Head of caudate nucleus (tissue), 42 donors: ENCODE results near the gene SNCB.

Source experiments
- DNase-seq, 42 donors: peaks; one replicate each; pipeline versions ENCODE4 v3.0.0 to v3.0.0-alpha.2; 2020 to 2021; ENCODE audit warnings: mixed read lengths in 7 of 42
- intact Hi-C: fragments of 100-400 bp; cut with DNase I; formaldehyde crosslinking; loops from one replicate; pipeline ENCODE4 v1.15.0; 2022

The SNCB gene

DNA sequence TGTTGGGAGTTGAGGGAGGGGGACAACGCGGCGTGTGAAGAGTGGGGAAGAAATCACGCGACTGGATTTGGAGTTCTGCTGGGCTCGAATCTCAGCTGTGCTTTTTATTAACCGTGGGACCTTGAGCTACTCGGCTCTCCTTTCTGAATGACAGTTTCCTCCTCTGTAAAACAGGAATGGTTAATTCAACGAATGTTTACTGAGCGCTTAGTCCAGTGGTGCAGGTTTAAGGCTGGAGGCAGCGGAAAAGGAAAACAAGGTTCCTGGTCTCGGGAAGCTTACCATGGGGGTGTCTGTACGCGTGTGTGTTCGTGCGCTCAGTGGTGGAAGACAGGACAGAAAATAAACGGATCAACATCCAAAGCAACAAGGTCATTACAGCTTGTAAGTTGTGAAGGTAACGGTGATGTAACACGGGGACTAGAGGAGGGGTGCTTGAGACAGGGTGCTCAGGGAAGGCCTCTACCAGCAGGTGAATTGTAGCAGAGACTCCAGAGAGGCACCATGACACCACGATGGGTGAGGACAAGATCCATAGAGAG lies 418 bp upstream of the SNCB start:
- intact Hi-C loops: no loop called here
- DNase-seq: no peak

DNA sequence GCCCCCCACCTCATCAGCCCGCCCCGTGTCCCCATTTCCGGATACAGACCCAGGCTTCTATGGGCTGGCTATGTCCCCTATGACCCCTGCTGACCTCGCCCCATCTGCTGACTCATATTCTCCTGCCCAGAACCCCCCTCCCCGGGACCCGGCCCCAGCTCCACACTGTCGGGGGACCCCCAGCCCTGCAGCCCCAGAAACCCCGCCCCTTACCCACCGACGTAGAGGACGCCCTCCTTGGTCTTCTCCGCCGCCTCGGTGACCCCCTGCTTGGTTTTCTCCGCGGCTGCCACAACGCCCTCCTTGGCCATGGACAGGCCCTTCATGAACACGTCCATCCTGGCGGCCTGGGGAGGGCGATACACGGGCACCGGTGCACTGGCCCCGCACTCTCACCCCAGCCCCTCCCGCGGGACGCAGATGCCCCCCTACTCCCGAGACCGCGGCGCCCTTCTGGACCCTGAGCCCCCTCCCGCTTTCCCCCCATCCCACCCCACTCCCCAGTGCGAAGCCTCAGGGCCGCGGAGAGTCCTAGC lies 949 bp downstream of the SNCB start:
- intact Hi-C loops: no loop called here

DNA sequence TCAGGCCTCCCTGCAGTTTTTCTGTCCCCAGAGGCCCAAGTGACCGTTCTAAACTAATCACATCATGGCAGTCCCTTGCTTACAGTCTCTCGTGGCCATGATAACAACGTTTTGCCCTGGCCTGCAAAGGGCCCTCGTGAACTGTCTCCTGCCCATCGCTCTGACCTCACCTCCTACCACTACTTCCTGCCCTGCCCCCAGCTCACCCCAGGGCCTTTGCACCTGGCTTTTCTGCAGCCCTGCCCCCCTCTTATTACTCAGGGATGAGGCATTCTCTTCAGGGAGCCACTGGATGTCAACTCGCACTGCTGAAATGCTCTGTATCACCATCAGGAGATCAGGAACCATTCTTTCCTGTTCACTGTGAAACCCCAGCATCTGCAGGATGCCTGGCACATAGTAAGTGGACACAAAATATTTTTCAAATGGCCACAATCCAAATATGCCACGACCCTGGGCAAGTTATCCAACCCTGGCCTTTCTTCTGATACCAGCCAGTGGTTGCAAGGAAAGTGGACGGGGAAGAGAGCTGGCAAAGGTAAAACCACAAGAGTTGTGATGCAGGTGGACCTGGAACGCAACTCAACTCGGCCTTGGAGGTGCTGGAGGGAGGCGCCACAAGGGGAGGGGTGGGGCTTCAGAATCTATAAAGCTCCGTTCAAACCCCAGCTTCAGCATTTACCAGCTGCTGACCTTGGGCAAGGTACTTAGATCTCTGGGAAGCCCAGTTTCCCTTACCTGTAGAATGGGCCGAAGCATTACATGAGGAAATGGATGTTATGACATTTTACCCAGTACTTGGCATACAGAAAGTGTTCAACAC lies 1.7 kb downstream of the SNCB start:
- intact Hi-C loops: no loop called here
- no peak for DNase-seq

More for the DNA sequence above, 949 bp downstream of the SNCB start:
- DNase-seq: no peak

DNA sequence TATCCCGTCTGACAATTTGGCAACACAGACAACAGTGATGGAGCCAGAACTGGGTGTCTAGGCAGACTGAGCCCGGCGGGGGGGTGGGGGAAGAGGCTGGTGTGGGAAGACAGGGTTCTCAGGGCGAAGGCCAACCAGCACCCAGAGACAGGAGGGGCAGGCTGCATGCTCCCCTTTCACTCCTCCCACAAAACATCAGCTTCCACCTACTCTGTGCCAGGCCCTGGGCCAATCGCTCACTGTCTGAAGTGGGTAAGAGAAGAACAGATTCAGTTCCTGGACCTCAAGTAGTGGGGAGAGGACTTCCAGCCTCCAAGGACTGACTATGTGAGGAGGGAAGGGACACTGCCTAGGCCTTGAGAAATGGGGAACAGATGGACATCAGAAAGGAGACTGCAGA lies 2.8 kb downstream of the SNCB start:
- DNase-seq: no peak
- intact Hi-C loops: no loop called here

DNA sequence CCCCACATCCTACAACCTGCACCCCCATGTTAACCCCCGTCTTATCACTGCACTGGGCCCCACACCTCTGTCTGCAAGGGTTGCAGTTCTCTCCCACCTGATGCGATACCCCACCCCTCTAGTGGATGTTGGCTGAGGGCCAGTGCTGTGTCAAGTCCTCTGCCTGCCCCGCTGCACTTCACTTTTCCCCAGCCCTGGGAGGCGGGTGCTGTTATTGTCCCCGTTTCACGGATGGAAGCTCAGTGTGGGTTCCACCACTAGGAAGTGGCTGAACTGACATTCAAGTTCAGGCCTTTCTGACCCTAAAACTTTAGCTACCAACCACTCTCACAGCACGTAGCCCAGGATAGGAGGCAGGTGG lies 3.5 kb downstream of the SNCB start:
- intact Hi-C loops: no loop called here

DNA sequence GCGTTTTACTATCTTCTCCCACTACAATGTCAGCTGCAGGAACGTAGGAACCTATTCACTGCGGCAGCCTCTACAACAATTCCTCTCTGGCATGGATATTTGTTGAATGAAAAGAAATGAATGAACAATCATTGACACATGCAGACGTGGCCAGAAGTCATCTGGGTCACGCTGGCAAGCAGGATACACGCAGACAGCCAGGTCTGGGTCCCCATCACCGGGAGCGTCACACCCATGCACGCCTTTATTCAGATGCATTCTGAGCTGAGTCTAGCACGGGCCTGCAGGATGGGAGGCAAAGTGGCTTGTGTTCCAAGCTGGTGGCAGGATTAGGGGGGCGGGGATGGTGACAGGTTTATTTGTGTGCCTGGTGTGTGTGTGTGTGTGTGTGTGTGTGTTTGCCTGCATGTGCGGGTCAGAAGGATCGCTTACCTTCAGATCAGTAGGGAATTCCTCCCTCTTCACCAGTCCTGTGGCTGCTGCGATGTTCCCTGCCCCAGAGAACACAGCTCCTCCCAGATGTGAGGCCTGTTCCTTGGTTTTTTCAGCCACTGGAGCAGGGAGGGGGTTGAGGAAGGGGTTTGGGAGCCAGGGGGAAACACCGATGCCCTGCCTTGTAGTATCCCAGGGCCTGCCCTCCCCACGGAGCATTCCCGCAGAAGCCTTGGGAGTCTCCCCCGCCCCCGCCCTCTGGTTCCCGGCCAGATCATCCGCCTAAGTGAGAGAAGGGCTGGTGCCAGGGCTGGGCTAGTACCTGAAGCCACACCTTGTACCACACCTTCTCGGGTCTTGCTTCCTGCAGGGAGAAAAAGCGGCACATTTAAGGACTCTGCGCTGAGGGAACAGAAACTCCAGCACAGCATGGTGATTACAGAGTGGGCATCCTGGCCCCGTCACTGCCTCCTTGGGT lies 4.1 kb downstream of the SNCB start:
- intact Hi-C loops: no loop called here
- DNase-seq: no peak

More for the DNA sequence above, 3.5 kb downstream of the SNCB start:
- DNase-seq: no peak

DNA sequence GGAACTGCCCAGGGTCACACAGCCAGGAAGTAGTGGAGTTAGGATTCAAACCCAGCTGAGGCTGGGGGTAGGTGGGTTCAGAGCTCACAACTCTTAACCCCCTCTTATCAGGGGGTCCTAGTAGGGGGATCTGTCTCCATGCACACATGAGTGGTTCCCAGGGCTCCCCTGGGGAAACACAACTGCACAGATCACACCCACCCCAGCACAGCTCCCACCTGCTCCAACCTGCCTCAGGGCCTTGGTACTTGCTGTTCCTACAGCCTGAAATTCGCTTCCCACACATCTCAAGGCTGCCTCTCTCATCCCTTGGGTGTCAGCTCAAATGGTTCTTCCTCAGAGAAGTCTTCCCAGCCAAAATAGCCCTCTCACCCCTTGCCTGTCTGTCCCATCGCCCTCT lies 4.8 kb downstream of the SNCB start:
- intact Hi-C loops: no loop called here
- DNase-seq: no peak

DNA sequence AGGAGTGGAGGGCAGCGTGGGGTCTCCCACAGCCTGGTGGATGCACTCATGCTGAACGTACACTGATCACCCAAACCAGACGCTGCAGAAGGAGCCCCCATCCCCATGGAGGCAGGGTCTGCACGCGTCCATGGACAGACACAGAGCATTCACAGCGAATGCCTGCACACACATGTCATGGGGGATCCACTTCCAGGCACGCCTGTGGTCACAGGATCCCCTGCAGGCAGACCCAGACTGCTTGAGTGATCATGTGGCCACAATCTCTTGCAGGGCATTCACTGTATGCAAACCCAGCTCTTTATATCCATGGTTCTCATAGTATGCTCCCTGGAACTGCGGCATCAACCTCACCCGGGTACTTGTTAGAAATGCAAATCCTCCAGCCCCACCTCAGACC lies 5.4 kb downstream of the SNCB start:
- intact Hi-C loops: no loop called here
- no peak for DNase-seq

DNA sequence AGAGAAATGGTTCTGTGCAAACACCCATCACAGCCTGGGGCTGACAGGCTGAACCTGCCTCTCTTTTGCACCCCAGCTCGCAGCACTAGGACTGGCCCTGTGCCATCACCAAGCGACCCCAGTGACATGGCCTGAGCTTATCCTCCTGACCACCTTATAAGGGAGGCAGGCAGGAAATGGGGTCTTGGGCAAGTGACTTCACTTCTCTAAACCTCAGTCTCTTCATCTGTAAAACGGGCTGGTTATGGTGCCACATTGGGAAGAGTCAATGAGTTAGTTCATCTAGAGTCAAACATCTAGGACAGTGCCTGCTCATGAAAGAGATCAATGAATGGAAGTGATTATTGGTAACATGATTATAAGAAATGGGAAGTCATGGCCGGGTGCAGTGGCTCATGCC lies 6.2 kb downstream of the SNCB start:
- no peak for DNase-seq
- intact Hi-C loops: no loop called here

DNA sequence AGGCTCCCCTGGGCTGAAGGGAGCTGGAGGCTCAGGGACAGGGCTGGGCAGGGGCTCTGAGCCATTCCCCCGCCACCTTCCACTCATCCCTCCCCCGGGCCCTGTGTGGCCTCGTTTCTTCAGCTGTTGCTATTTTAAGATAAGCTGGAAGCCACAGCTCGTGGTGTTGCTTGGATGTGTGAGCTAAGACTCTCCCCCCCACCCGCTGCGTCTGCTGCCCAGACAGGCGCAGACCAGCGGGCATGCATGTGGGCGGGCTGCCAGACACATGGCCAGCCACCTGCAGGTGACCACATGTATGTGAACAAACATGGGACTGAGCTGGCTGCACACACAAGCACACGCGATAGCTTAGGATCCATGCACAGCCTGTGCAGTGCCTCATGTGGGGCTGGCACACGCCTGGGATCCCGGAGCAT lies 8.7 kb downstream of the SNCB start:
- peak in 33 of 42 donors; percentile 21 to 77 (median 53) for DNase-seq

DNA sequence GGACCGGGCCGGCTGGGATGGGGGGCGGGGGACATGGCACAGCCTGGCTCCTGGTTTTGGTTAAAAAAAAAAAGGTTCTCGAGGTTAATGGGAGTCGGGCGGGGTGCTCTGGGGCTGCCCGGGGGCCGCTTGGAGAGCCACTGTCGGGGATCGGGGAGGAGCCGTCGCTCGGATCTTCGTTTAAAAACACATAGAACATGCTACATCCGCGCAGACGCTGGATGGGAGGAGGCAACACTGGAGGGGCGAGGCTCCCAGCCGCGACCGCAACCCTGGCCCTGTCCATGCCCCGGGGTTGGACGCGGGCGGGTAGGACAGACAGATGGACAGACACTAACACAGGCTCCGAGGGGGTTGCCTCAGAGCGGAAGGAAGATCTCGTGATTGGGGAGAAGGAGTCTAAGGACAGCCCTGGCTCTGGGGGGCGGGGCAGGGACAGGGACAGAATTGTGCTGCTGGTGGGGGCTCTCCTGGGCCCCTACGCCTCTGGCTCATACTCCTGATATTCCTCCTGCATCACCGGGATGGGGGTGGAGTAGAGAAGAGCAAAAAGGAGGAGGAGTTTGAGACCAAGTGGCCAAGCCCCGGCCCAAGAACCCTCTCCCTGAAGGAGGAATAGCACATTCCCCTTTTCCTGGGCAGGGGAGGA lies 9.9 kb downstream of the SNCB start:
- intact Hi-C loops: no loop called here
- no peak for DNase-seq

More for the DNA sequence above, 8.7 kb downstream of the SNCB start:
- intact Hi-C loops: no loop called here

DNA sequence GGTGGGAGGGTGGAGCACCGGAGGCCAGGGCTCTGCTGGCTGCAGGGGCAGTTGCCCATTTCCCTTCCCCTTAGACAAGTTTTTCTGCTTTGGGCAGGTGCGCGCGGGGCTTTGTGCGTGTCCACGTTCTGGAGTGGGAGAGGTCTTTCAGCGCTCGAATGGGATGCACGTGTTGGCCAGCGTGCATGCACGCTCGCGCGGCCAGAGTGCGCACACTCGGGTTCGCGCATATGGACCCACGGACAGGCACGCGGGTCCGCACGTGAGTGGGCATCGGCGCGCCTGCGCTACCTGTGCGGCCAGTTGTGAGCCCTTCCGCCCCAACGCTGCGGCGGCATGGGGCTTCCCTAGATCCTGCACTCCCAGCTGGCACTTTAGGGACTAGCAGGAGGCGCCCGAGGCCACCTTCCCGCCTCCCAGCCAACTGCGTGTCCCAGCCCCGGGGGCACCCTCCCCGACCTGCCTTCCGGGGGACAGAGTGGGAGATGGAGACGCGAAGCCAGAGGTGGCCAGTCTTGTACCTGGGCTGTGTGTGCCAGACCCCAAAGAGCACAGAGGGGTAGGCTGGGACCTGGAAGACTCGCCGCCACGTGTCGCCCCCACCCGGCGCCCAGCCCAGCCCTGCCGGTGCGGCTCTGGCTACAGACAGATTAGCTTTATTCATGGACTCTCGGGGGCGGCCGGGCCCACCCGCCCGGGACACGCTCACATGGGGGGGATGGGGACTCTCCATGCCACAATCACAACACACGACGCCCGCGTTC lies 10.6 kb downstream of the SNCB start:
- DNase-seq: no peak
- intact Hi-C loops: no loop called here

DNA sequence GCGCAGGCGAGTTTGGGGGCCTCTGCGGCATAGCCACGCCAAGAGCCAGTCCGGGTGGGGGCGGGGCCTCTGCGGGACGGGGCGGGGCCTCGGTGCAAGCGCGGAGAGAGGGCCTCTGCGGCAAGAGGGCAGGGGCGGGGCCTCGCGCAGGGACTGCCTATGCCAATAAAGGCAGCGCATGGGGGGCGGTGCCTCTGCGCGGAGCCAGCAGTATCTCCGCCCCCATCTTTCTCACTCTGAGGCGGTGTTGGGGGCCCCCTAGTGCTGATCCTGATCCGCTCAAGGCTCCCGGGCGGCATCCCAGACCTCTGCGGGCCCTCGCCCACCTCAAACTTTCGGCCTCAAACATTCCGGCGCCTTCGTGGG lies 11.1 kb downstream of the SNCB start:
- DNase-seq: peak; percentile 70 to 97 (median 89)
- intact Hi-C loops: no loop called here

DNA sequence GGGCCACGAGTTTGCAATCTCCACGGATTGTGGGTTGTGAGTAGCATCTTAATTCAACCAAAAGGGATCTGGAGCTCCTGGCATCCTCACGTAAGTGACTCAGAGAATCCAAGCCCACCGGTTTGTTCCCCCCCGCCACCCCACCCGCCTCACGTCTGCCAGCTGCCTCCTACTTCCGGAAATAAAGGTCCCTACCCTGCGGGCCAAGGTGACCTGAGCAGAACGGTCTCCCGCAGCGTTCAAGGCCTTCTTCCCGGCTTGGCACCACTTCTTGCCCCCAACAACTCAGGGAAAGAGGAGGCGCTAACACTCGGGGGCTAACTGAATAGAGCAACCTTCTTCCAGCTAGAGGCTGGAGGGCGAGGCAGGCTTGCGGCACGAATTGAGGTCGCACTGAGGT lies 11.6 kb downstream of the SNCB start:
- intact Hi-C loops: no loop called here
- DNase-seq: no peak

DNA sequence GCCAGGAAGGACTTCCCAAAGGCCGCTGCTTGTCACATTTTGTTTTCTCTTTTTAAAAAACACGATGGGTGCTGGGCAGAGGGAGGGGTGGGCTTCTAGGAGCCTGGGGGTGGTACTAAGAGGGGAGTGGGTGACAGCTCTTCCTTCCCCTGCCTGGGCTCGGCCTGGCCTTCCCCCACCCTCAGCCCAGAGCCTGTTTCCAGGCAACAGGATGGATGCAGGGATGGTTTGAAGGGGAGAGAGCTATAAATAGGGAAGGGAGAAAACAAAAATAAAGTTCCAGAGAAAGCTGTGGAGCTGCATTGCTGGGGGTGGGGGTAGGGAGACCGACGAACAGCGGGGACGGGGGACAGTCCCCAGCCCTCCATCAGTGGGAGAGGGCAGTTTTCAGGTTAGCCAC lies 13.8 kb downstream of the SNCB start:
- no peak for DNase-seq
- intact Hi-C loops: no loop called here

DNA sequence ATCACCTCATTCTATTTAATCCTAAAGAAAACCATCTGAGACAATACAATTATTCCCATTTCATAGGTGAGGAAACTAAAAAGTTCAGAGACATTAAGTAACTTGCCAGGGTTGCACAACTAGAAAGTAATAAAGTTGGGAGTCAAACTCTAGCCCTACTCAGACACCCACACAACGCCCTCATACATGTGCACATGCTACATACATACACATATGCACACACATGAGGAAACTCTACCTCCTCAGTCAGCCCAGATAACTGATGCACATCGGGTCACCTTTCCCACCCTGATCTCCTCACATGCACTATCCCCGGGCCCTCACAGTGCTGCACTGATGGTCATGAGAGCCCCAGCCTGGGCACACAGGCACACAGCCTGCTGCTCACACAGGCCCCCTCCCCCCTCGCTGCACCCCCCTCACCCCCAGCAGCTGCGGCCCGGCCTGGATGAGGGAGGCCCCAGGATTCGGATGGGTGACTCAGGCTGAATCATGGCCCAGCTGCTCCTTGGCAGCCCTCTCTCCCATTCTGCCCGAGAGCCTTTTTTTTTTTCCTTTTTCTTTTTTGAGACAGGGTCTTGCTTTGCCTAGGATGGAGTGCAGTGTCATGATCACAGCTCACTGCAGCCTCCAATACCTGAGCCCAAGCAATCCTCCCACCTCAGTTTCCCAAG lies 15.4 kb downstream of the SNCB start:
- intact Hi-C loops: no loop called here
- DNase-seq: peak in 1 of 42 donors; percentile 30

DNA sequence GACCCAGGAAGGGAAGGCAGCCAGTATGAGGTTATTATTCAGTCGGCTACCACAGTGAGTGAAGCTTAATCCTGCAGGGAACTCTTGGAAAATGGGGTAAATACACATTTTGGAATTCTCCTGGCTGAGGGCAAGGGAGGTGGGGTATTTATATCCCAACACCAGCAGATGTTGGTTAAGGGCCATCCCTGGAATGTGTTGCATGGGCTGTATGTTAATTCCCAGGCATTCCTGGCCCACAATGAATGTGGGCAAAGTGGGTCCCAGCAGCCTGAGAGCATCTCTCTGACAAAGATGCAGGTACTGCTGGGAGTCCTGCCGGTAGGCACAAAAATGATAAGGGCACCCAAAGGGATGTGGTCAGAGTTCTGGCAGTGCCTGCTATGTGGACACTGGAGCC lies 17.5 kb downstream of the SNCB start:
- DNase-seq: no peak

DNA sequence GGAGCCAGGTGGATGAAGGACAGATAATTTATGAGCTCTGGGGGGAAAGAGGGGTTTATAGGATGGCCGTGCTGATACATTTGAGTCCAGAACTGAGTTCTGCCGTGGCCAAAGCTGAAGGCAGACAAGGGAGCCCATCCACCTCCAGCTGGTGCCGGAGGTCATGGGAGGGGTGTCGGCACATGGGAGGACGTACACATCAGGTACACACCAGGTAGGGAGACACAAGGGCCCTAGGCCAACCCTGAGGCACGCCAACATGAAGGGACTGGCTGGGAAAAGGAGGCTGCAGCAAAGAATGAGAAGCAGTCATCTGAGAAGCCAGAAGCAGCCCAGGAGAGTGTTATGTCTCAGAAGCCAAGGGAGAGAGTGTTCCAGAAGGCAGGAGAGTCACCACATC lies 18.3 kb downstream of the SNCB start:
- no peak for DNase-seq
- intact Hi-C loops: no loop called here

More for the DNA sequence above, 17.5 kb downstream of the SNCB start:
- intact Hi-C loops: no loop called here
